K562 (cell line): Measurements from ENCODE around the gene SLC6A8. TPM values are rescaled to one million over a fixed set of nuclear protein-coding genes. Genes with fewer than 3 reads are reported as not detected.

ENCODE experiments used
- KAT7 ChIP-seq: sonication (generic); formaldehyde crosslinking; IDR thresholded peaks from 2 replicates; pipeline ENCODE4 v1.8.0; 2022; ENCODE audit warnings: missing genetic modification reagents, mild to moderate bottlenecking, borderline replicate concordance
- KLF13 ChIP-seq: fragments of 450-650 bp; IDR thresholded peaks from 2 replicates; pipeline ENCODE4 v1.6.1; 2016; ENCODE audit warnings: missing genetic modification characterization, low read depth, mild to moderate bottlenecking, missing compliant biosample characterization, moderate library complexity, borderline replicate concordance
- MCM5 ChIP-seq: fragments of 450-650 bp; IDR thresholded peaks from 2 replicates; pipeline ENCODE4 v1.6.1; 2016; ENCODE audit warnings: low read depth
- MYC ChIP-seq, 2 experiments: fragments of 250-450 bp in 1 of 2; sonication (Bioruptor Pico) in 1 of 2; IDR thresholded peaks; 2 replicates each; pipeline versions ENCODE4 v1.5.1 to v1.6.1; 2012 to 2021; ENCODE audit warnings: low read depth in 2 of 2, borderline replicate concordance in 1 of 2, improper control_type of control experiment in 1 of 2, low read length in 1 of 2, mild to moderate bottlenecking in 1 of 2, moderate library complexity in 1 of 2
- NCOR1 ChIP-seq: fragments of 450-650 bp; IDR thresholded peaks from 2 replicates; pipeline ENCODE4 v1.6.1; 2016; ENCODE audit warnings: mild to moderate bottlenecking, moderate library complexity
- NFE2L1 ChIP-seq: fragments of 450-650 bp; IDR thresholded peaks from 2 replicates; pipeline ENCODE4 v1.6.1; 2016; ENCODE audit warnings: missing genetic modification characterization, low read depth, mild to moderate bottlenecking, missing compliant biosample characterization, moderate library complexity, borderline replicate concordance
- NRF1 ChIP-seq, 2 experiments: fragments of 450-650 bp; IDR thresholded peaks in 1 of 2; conservative IDR thresholded peaks in 1 of 2; 2 replicates each; pipeline ENCODE4 v1.6.1; 2014; ENCODE audit warnings: mild to moderate bottlenecking in 2 of 2
- RAD21 ChIP-seq, 2 experiments: fragments of 250-450 bp in 1 of 2; fragments of 450-650 bp in 1 of 2; sonication (Bioruptor Pico) in 1 of 2; formaldehyde crosslinking in 1 of 2; IDR thresholded peaks in 1 of 2; conservative IDR thresholded peaks in 1 of 2; 2 replicates each; pipeline versions ENCODE4 v1.4.0 to v1.8.0; 2020 to 2022; ENCODE audit warnings: mild to moderate bottlenecking in 2 of 2, moderate library complexity in 1 of 2
- SREBF2 ChIP-seq: sonication (generic); formaldehyde crosslinking; IDR thresholded peaks from 2 replicates; pipeline ENCODE4 v1.4.0; 2020; ENCODE audit warnings: mild to moderate bottlenecking, missing genetic modification reagents
- TEAD4 ChIP-seq, 2 experiments: sonication (generic) in 1 of 2; formaldehyde crosslinking in 1 of 2; IDR thresholded peaks; 2 replicates each; pipeline versions ENCODE4 v1.6.1 to v1.8.0; 2012 to 2022; ENCODE audit warnings: borderline replicate concordance in 1 of 2, inconsistent platforms in 1 of 2, low read length in 1 of 2, mild to moderate bottlenecking in 1 of 2, missing genetic modification reagents in 1 of 2
- ZNF644 ChIP-seq: fragments of 200-800 bp; sonication (Bioruptor generic); IDR thresholded peaks from 2 replicates; pipeline ENCODE4 v1.6.1; 2016; ENCODE audit warnings: low read depth, missing genetic modification characterization, missing compliant biosample characterization
- ZNF655 ChIP-seq: fragments of 250-450 bp; sonication (Bioruptor Pico); IDR thresholded peaks from 2 replicates; pipeline ENCODE4 v1.5.0; 2021
- ZNF76 ChIP-seq: fragments of 250-450 bp; sonication (Bioruptor Pico); IDR thresholded peaks from 2 replicates; pipeline ENCODE4 v1.4.0; 2020; ENCODE audit warnings: mild to moderate bottlenecking, moderate library complexity, borderline replicate concordance
- polyA plus RNA-seq, 8 experiments: library from polyadenylated mRNA; depleted of rRNA in 4 of 8; stranded (reverse) in 5 of 8; unstranded in 3 of 8; fragments of >200 nt; fragmentation: Nextera tagmentation in 2 of 8; fragmentation: Illumina TruSeq in 1 of 8; extraction: Ambion mirVana in 2 of 8; extraction: Trizol in 1 of 8; gene quantifications; 2 replicates each; pipeline versions ENCODE4 v1.2.1 to v1.2.3, GENCODE V29; 2011 to 2014; ENCODE audit warnings: inconsistent platforms in 1 of 8, missing spikeins in 1 of 8
- total RNA-seq, 7 experiments: library from RNA; depleted of rRNA in 6 of 7; stranded (reverse); fragments of >200 nt in 6 of 7; fragmentation: Illumina TruSeq in 2 of 7; extraction: Trizol in 2 of 7; gene quantifications; 2 replicates each; pipeline versions ENCODE4 v1.2.1 to v1.2.3, GENCODE V29; 2011 to 2021; ENCODE audit warnings: low replicate concordance in 1 of 7
- TF ChIP-seq, protein P1 (sequence below): IDR thresholded peaks from 3 replicates; pipeline ENCODE4 v1.6.1; 2011; ENCODE audit warnings: borderline replicate concordance, mild to moderate bottlenecking, moderate library complexity; ENCODE audit not compliant: insufficient read length; ENCODE audit errors: extremely low read depth
- TF ChIP-seq, protein P2 (sequence below): fragments of 450-650 bp; formaldehyde crosslinking; IDR thresholded peaks from 2 replicates; pipeline ENCODE4 v1.4.0; 2020; ENCODE audit warnings: mild to moderate bottlenecking, moderate library complexity

The SLC6A8 gene
- total and polyA plus RNA-seq, 9 of the 15 experiments (the other 6 are each of a cell fraction or from before 2014, with no cell fraction given), result 0.68 to 144 (median 34.3) TPM

DNA sequence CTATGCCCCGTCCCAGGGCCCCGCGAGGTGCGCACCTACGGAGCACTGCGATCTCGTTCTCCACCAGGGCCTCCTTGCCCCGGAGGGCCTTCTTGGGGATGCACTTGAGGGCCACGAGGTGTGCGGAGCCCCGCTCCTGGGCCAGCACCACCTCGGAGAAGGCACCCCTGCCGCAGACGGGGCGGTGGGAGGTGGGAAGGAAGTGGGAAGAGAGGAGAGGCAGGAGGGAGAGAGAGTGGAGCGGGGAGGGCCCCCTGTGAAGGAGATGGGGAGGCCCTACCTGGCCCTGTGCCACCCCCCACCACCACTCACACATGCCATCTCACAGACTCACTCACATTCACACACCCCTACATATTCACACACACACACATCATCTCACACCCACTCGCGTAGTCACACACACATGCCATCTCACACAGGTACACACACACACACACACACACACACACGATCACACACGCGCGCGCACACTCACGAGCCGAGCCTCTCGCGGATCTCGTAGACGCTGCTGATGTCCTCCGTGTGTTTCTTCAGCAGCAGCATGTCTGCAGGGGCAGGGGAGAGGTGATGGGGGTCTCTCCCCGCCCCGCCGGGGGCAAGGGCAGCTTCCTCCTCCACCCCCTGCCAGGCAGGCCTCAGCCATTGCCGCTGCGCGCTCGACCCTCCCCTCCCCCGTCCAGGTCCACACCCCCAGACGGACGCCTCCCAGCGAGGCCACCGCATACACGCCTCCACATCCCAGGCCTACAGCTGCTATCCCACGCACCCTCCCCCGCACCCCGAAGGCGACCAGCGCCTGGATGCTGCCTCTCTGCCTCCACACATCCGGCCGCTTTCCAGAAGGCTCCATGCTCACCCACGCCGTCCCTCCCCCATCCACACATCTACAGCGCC lies 14.9 kb upstream of the SLC6A8 start (continued):
- TF ChIP-seq ZNF655 (CRISPR knock-in tag) (no peak), MCM5 (no peak), NCOR1 (peak; percentile 34; the same call in 1 of the 2 replicates), ZNF76 (no peak), MYC (IDR thresholded peaks at IDR 0.05; ENCODE audit: low read depth, low read length) (no peak), MYC (CRISPR knock-in tag; IDR thresholded peaks at IDR 0.05; ENCODE audit: borderline replicate concordance, low read depth) (no peak), KAT7 (CRISPR knock-in tag) (no peak), TEAD4 (IDR thresholded peaks at IDR 0.05; ENCODE audit: low read length) (peak; percentile 38; the same call in 1 of the 2 replicates), TEAD4 (CRISPR knock-in tag; IDR thresholded peaks at IDR 0.05; ENCODE audit: borderline replicate concordance) (no peak), ZNF644 (tag) (no peak), RAD21 (CRISPR knock-in tag; conservative IDR thresholded peaks at IDR 0.05 in 1 of 2, IDR thresholded peaks at IDR 0.05 in 1 of 2) (no peak), NRF1 (conservative IDR thresholded peaks at IDR 0.05 in 1 of 2, IDR thresholded peaks at IDR 0.05 in 1 of 2) (peak in 1 of 2 experiments; percentile 30; a peak in 2 of 4 replicates), SREBF2 (CRISPR knock-in tag) (no peak), KLF13 (no peak), NFE2L1 (tag) (no peak)
- TF ChIP-seq, protein P1, sequence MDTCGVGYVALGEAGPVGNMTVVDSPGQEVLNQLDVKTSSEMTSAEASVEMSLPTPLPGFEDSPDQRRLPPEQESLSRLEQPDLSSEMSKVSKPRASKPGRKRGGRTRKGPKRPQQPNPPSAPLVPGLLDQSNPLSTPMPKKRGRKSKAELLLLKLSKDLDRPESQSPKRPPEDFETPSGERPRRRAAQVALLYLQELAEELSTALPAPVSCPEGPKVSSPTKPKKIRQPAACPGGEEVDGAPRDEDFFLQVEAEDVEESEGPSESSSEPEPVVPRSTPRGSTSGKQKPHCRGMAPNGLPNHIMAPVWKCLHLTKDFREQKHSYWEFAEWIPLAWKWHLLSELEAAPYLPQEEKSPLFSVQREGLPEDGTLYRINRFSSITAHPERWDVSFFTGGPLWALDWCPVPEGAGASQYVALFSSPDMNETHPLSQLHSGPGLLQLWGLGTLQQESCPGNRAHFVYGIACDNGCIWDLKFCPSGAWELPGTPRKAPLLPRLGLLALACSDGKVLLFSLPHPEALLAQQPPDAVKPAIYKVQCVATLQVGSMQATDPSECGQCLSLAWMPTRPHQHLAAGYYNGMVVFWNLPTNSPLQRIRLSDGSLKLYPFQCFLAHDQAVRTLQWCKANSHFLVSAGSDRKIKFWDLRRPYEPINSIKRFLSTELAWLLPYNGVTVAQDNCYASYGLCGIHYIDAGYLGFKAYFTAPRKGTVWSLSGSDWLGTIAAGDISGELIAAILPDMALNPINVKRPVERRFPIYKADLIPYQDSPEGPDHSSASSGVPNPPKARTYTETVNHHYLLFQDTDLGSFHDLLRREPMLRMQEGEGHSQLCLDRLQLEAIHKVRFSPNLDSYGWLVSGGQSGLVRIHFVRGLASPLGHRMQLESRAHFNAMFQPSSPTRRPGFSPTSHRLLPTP, result no peak
- TF ChIP-seq, protein P2, sequence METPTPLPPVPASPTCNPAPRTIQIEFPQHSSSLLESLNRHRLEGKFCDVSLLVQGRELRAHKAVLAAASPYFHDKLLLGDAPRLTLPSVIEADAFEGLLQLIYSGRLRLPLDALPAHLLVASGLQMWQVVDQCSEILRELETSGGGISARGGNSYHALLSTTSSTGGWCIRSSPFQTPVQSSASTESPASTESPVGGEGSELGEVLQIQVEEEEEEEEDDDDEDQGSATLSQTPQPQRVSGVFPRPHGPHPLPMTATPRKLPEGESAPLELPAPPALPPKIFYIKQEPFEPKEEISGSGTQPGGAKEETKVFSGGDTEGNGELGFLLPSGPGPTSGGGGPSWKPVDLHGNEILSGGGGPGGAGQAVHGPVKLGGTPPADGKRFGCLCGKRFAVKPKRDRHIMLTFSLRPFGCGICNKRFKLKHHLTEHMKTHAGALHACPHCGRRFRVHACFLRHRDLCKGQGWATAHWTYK (CRISPR knock-in tag), result no peak
